ENCODE results near the gene CDH4. TPM values are rescaled to one million over a fixed set of nuclear protein-coding genes. Genes with fewer than 3 reads are reported as not detected.

CDH4 gene
- total and polyA plus RNA-seq, 7 donors, result under 0.01 to 0.06 TPM; not detected in 5

GRCh38 chr20:61833807-61834610 is 581.9 kb downstream of the CDH4 start:
- no peaks in the 10 kb centered on the region for H3K9me3 ChIP-seq
- no peaks in the 10 kb centered on the region for H3K36me3 ChIP-seq
- intact Hi-C loops (cut with DNase I), result no loop called here
- WGBS, 2 donors, result 68 to 83% methylated on average over 14 of the region's 14 CpGs
- no peak for TF ChIP-seq POLR2AphosphoS5 (IDR thresholded peaks at IDR 0.05)
- TF ChIP-seq POLR2A (IDR thresholded peaks at IDR 0.05), result no peak
- no peak for TF ChIP-seq CTCF (IDR thresholded peaks at IDR 0.05)
- no peak for TF ChIP-seq EP300 (IDR thresholded peaks at IDR 0.05)
- no peak overlapping the region for H3K27ac ChIP-seq
- no peak for DNase-seq
- no peaks in the 10 kb centered on the region for H3K4me1 ChIP-seq
- H3K4me3 ChIP-seq, result no peak overlapping the region
- H3K27me3 ChIP-seq, result peaks cover 0 to 20% (median 5%) of the 10 kb centered on the region in 3 donors

- intact Hi-C loops (cut with DNase I), result no loop called here
- no peak for DNase-seq
- Histone ChIP-seq H3K27ac (no peak overlapping the region), H3K4me3 (no peak overlapping the region), H3K9me3 (no peaks in the 10 kb centered on the region), H3K36me3 (no peaks in the 10 kb centered on the region), H3K4me1 (no peaks in the 10 kb centered on the region), H3K27me3 (peaks cover 0 to 17% (median 5%) of the 10 kb centered on the region in 3 donors)
- WGBS, 2 donors, result 40 to 62% methylated on average over 7 of the region's 7 CpGs
- TF ChIP-seq POLR2A (IDR thresholded peaks at IDR 0.05), result no peak
Measured at GRCh38 chr20:61835301-61835700, 583.2 kb downstream of the CDH4 start.

DNA sequence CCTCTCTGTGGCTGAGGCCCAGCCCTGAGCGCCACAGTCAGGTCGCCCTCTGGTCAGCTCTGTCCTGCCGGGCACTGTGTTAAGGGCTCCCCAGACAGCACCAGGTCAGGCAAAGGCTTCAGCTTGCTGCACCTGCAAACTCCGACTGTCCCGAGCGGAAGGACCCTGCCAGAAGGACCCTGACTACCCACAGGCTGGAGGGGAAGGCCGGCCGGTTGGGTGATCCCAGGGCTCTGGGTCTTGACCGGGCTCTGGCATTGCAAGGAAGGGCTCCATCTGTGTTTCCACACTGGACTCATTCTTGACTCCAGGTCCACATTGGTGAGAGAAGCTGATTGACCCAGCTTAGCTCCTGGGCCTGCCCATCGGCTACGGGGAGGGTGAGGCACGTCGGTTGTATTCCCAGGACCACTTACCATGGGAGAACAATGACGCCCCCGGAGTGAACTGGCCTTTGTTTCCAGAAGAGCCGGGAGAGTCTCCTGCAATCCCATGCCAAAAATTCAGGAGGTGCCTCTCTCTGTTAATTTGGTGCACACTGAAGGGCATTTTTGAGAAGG is 583.8 kb downstream of the CDH4 start:
- H3K9me3 ChIP-seq, result no peaks in the 10 kb centered on the region
- intact Hi-C loops (cut with DNase I), result no loop called here
- TF ChIP-seq POLR2AphosphoS5 (IDR thresholded peaks at IDR 0.05) (no peak), EP300 (IDR thresholded peaks at IDR 0.05) (no peak), POLR2A (IDR thresholded peaks at IDR 0.05) (no peak)
- H3K4me1 ChIP-seq, result no peaks in the 10 kb centered on the region
- peaks cover 0 to 13% (median 5%) of the 10 kb centered on the region in 3 donors for H3K27me3 ChIP-seq
- no peak overlapping the region for H3K27ac ChIP-seq
- no peaks in the 10 kb centered on the region for H3K36me3 ChIP-seq
- no peak overlapping the region for H3K4me3 ChIP-seq
- 85 to 88% methylated on average over 16 of the region's 16 CpGs for WGBS, 2 donors
- no peak for DNase-seq

DNA sequence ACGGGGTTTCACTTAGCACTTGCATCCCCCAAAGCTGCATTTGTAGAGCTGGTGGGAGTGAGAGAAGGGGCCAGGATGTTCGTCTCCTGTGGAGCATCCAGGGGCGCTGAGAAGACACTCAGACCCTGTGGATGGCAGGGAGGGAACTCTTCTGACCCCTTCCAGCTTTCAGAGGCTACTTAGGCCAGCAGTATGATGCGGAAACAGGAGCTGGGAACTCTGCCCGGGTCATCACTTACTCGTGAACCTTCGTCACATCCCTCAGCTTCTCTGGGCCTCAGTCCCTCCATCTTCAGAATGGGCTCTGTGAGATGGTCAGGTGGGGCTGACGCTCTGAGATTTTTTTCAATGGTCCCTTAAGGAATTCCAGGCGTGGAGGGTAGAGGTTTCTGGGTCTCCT is 585.1 kb downstream of the CDH4 start:
- TF ChIP-seq POLR2A (IDR thresholded peaks at IDR 0.05) (no peak), EP300 (IDR thresholded peaks at IDR 0.05) (no peak), CTCF (IDR thresholded peaks at IDR 0.05) (no peak), POLR2AphosphoS5 (IDR thresholded peaks at IDR 0.05) (no peak)
- intact Hi-C loops (cut with DNase I), result no loop called here
- Histone ChIP-seq H3K36me3 (no peaks in the 10 kb centered on the region), H3K9me3 (no peaks in the 10 kb centered on the region), H3K4me3 (no peak overlapping the region), H3K4me1 (no peaks in the 10 kb centered on the region), H3K27me3 (peaks cover 0 to under 1% (median 0%) of the 10 kb centered on the region in 3 donors), H3K27ac (no peak overlapping the region)
- no peak for DNase-seq
- WGBS, 2 donors, result 60 to 78% methylated on average over 9 of the region's 9 CpGs

- Histone ChIP-seq H3K27ac (no peak overlapping the region), H3K9me3 (no peaks in the 10 kb centered on the region), H3K4me3 (no peak overlapping the region), H3K27me3 (no peaks in the 10 kb centered on the region), H3K4me1 (no peaks in the 10 kb centered on the region), H3K36me3 (no peaks in the 10 kb centered on the region)
- WGBS, 2 donors, result 89 to 91% methylated on average over 10 of the region's 10 CpGs
- DNase-seq, result no peak
- TF ChIP-seq CTCF (IDR thresholded peaks at IDR 0.05) (no peak), POLR2AphosphoS5 (IDR thresholded peaks at IDR 0.05) (no peak), POLR2A (IDR thresholded peaks at IDR 0.05) (no peak), EP300 (IDR thresholded peaks at IDR 0.05) (no peak)
- intact Hi-C loops (cut with DNase I), result no loop called here
Measured at GRCh38 chr20:61839223-61839911, 587.3 kb downstream of the CDH4 start.

Measured in sigmoid colon (tissue), 7 donors.